ENCODE results near the gene ABCB9.
A peak's percentile ranks its signal among the peaks of the same experiment; 100 is the strongest.
"Not testable (repeated sequence)": the region's sequence is repeated elsewhere in the genome, so short reads cannot be mapped to it uniquely, and the experiment has no call there.

Gene ABCB9

DNA sequence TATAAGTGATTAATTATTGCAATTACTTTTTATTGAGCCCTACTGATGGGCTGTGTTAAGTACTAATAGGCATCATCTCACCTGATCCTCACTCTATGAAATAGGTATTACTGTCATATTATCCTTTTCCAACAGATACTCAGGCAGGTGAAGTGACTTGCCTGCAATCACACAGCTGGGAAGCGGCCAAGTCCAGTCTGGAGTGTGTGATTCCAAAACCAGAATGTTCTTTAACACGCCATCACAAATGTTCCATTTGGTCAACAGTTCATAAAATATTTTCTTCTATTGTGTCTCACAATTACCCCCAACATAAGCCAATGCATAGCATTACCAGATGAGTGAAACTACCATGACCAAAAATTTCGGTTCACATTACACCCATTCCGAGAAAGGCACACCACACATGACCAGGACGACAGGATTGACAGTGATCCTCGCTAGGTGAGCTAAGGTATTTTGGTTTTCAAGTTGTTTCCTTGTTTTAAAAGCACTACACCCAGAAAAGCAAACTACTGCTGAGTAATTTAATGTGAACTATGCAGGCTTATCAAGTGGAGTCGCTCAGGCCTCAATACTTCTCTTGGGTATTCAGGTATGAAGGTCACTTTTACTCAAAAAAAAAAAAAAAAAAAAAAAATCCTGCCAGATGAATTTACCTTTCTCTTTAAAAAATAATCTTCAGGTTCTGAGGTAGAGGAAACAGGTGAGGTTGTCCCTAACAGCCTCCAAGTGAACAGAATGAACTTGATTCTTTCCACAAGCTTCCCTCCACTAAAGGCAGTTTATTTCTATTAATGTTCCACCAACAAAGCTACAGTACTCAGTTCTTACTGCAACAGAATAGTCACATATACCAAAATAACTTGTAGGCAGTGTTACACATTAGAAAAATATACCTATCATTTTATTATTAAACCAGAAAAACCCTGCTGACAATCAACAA is 72.8 kb downstream of the ABCB9 start:
- DNase-seq: no peak

DNA sequence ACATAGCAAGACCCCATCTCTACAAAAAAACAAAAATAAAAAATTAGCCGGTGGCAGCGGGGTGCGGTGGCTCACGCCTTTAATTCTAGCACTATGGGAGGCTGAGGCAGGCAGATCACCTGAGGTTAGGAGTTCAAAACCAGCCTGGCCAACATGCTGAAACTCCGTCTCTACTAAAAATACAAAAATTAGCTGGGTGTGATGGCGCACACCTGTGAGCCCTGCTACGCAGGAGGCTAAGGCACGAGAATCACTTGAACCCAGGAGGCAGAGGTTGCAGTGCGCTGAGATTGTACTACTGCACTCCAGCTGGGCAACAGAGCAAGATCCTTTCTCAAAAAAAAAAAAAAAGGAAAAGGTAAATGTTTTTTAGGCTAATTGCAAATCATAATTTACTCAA is 73.5 kb downstream of the ABCB9 start:
- DNase-seq: not testable (repeated sequence)

DNA sequence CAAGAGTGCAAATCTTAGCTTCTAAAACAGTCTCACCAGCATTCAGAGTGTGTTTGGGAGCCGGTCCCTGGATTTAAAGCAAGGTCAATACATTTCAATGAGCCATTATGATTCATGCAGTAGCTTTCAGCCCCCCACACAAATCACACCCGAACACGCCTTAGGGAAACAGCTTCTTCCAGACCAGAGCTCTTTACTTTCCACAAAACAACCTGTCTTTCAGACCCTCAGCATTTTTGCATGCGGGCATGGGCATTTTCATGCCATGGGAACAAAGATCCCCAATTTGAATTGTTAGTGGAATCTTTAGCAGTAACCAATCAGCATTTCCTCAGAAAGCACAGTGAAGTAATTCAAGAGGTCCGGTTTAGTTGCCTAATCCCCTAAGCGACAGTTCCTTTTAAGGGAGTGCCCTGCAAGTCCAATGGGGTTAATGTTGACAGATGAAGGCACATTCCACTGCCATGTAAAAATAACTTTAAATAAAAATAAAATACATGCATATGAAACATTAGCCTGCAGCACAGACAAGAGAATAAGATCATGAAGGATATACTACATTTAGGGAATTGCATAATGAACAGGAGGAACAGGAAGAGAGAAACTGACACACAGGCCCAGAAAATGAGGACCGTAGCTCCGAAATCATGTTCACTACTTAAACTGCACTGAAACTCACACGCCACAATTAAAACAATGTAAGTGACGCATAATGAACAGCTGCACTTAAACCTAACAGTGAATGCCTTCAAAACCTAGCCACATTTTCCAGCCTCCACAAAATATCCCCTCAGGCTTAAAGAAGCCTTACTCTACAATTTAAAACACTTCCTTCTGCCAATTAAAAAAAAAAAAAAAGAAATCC is 74.4 kb downstream of the ABCB9 start:
- no peak for DNase-seq

DNA sequence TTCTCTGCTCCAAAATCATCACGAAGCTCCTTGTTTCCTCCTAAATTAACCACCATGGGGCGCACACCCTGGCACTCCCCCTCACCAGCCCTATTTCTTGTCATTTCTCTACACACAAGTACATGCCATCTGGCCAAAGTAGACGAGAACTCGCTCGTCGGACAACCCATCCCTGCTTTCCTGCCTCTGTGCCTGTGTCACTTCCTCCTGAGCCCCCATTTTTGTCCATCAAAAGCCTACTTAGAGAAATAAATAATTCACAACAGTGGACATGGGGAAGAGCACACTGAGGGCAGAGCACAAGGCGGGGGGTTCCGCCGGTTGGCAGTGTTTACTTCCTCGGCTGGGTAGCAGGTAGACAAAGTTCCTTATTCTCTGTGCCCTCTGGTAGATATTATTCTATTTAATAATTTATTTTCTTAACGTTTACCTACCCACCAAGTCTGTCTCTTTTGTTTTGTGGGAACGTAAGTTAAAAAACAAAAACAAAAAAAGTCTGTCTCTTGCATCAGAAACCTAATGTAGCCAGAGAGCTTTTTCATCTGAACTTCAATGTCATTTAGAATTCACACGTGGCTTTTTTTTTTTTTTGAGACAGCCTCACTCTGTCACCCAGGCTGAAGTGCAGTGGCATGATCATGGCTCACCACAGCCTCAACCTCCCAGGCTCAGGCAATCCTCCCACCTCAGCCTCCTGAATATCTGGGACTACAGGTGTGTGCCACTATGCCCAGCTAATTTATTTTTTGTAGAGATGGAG is 76.3 kb downstream of the ABCB9 start:
- no peak for DNase-seq

DNA sequence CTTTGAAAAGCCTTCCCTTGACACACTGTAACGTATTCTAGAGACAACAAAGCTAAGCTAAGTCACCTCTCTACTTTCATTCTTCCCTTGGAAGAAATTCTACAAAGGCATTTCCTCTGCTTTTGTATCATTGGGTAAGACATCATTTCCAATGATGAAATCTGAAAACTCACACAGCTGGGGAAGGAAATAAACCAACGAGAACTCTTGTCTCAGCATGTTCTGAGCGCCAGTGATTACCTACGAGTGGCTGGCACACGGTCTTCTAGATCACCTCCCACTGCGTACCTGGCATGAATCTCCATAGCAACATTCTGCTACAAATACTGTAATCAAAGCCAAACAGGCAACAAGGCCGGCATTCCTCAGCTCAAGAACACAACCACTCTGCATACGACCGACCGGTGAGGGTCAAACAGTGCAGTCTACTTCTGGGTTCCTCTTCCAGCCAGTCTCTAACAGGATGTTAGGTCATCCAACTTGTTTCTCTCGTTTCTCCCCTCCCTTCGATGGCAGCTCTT is 78.0 kb downstream of the ABCB9 start:
- peak; percentile 24 for DNase-seq

DNA sequence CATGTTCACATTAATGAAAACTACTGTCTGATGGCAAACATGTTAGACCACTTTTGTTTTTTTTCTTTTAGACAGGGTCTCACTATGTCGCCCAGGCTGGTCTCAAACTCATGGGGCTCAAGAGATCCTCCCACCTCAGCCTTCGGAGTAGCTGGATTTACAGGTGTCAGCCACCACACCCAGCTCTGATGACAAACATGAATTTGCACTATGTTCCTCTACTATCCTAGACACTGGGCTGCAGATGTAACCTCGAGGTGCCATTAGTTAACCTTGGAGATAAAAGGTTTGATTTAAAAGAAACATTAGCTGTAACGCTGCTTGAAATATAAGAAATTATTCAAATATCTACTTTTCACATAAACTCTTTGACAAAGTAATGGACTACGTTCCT is 78.4 kb downstream of the ABCB9 start:
- DNase-seq: no peak

DNA sequence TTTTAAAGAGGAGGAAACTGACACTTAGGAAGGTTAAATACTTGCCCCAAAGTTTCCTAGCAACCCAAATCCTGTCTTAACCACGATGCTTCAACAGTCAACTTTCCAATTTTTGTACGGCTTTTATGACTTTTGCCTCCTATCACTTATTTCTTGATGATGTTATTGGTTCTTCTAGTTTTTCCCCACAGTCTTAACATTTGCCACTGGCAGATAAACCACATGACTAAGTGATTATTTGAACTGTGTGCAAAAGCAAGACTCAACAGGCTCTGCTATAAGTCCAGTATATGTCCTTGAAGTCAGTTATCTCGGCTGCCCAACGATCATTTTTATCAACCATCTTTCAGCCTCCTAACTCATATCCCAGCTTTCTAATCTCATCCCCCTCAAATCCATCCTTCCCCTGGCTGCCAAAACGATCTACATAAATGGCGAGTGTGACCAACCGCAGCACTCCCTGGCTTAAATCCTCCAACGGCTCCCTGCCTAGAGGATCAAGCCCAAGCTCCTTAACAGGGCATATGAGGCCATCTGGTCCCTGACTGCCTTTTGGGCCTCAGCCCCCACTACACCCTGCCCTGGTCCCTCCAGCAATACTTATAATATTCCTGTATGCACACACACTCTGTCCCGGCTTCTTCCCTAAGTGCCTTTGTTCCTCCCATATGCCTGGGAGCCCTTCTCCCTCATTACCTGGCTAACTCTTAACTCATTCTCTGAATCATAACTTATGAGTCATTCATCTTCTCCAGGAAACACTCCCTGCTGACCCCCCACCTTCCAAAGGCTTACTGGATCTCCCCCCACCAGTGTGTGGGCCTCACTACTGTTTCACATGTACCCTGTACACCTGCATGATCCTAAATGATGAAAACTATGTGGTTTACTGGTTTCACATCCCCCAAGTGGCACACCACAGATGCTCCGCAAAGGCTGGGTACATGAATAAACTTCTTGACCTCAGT is 79.1 kb downstream of the ABCB9 start:
- DNase-seq: no peak

DNA sequence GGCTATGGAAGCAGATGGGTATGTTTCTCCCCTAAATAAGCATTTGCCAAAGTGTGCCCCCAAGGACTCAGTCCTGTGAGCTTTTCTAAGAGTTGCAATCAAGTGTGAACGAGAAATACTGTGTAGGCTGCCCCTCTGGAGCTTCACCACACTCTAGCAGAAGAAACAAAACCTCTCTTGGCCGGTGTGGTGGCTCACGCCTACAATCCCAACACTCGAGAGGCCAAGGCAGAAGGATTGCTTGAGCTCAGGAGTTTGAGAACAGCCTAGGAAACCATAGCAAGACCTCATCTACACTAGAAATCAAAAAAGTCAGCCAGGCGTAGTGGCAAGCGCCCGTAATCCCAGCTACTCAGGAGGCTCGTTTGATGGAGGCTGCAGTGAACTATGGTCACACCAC is 80.1 kb downstream of the ABCB9 start:
- no peak for DNase-seq

DNA sequence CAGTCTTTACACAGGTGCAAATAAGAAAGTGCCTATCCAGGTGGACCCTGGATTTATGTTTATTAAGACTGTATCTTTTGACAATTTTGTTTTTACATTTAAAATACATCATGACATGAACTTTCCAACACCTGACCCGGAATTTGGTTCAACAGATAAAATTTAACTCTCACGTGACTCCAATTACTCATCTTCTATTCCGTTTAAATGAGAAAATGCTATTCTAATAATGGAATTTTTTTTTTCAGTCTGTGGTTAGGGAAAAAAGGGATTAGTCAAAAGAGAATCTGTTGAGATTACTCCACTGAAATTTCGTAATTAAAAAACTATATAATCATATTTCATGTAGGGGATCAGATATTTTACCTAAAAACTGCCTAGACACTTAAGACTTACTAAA is 81.4 kb downstream of the ABCB9 start:
- DNase-seq: no peak

DNA sequence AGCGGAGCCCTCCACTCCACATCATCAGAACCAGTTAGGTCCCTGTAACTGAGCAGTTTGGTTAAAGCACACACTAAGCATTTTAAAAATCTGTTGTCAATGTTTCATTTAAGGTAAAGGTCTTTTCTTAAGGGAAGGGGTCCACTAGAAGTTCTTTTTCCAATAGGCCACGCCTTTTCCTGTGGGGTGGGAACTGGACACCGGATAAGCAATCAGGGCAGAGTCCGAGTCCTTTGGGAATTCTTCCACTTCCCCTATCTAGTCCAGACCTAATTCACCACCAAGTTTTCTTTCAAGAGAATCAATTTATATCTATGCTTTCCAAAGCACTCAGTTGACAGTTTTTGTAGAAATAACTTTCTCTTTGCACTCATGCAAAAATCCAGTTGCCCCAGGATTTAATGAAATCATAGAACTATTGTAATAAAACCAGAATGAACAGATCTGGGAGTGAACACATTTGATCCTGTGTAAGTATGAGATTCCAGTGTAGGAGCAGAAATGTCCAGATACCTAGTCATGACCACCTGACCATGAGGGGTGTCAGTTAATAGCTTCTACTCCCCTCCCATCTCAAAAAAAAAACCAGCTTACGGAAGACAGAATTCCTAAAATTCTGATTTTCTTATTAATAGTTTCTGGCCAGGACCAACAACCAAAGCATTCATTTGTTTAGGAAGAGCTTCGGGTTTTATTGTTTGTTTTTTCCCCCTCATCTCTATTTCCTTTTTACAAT is 82.0 kb downstream of the ABCB9 start:
- no peak for DNase-seq

DNA sequence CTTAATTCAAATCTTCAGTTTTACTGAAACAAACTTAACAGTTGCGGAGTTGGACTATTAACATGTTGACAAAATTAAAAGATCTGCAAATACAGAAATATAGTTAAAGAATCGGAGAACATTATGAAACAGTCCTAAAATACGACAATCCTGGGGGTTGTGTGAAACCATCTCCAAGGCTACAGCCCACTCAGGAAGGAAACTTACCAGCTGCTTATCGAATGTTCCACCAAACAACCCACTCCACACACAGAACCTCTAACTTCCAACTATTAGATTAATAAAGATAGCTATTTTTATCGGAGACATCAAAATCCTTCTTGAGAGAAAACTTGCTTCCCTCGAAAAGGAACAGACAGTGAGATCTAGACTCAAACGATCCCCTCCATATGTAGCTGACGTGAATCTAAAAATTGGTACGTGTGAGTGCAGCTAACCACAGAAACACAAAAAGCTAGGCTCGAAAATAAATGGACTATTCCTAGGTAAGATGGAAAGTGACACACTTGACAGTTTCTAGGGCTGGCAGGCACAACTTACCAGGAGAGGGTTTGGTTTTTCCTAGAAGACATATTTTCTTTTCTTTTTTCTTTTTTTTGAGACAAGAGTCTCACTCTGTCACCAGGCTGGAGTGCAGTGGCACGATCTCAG is 83.2 kb downstream of the ABCB9 start:
- no peak for DNase-seq

DNA sequence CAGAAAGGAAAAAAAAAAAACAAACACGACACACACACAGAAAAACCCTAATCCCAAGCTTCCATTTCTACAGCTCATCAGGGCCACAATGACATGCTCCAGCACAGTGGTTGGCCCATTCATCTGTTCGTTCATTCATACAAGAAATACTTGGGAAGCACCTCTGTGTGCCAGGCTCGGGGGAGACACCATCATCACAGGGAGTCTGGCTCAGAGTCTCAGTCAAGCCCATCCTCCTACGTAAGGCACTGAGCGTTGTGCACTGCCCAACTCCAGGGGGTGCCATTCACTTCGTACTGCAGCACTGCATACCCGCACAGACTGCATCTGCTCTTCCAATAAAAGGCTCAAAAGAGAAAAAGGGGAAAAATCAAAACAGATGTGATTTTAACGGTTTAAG is 85.6 kb downstream of the ABCB9 start:
- no peak for DNase-seq

DNA sequence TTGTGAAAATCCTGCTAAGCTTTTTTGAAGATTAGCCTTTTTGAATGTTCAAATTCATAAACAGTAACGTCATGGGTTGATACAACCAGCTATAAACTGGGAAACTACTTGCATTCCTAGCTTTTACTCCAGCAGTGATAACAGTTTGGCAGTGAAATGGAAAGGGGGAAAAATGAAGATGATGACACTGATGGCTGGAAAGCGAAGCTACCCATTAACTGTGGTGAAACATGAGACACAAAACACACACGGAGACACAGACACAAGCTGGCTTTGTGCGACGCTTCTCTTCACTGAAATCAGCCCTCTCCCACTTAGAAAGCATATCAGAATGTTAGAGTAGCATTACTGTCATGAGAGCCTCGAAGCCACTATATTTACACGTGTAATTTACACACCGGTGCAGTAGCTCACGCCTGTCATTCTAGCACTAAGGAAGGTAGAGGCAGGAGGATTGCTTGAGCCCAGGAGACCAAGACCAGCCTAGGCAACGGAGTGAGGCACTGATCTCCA is 86.1 kb downstream of the ABCB9 start:
- no peak for DNase-seq

Data from activated CD4-positive, alpha-beta T cell treated with anti-CD3 and anti-CD28 coated beads for 1 hour (primary cell).